ENCODE measurements around the gene ASIC2.
A peak's percentile ranks its signal among the peaks of the same experiment; 100 is the strongest.
"Not testable (repeated sequence)": the region's sequence is repeated elsewhere in the genome, so short reads cannot be mapped to it uniquely, and the experiment has no call there.

The ASIC2 gene

GRCh38 chr17:33015716-33016346 lies 277.3 kb downstream of the ASIC2 start:
- peak; percentile 61 for DNase-seq

- peak; percentile 61 for DNase-seq
These were observed 278.3 kb downstream of the ASIC2 start for GRCh38 chr17:33014751-33015150.

GRCh38 chr17:33013596-33014375 lies 279.3 kb downstream of the ASIC2 start:
- DNase-seq: peak; percentile 54

- DNase-seq: peak; percentile 91
These were observed 280.5 kb downstream of the ASIC2 start for GRCh38 chr17:33012522-33013033.

GRCh38 chr17:33009636-33010035 lies 283.5 kb downstream of the ASIC2 start:
- DNase-seq: peak; percentile 40

GRCh38 chr17:33007186-33007585 lies 285.9 kb downstream of the ASIC2 start:
- DNase-seq: no peak

- no peak for DNase-seq
These were observed 290.8 kb downstream of the ASIC2 start for GRCh38 chr17:33002246-33002645.

- DNase-seq: peak; percentile 90
These were observed 294.2 kb downstream of the ASIC2 start for GRCh38 chr17:32998887-32999228.

GRCh38 chr17:32998111-32998886 lies 294.8 kb downstream of the ASIC2 start:
- peak; percentile 94 for DNase-seq

- no peak for DNase-seq
These were observed 297.6 kb downstream of the ASIC2 start for GRCh38 chr17:32995416-32996045.

GRCh38 chr17:32993977-32994376 lies 299.1 kb downstream of the ASIC2 start:
- DNase-seq: no peak

GRCh38 chr17:32992321-32993033 lies 300.6 kb downstream of the ASIC2 start:
- DNase-seq: no peak

- no peak for DNase-seq
These were observed 304.5 kb downstream of the ASIC2 start for GRCh38 chr17:32988481-32989101.

- not testable (repeated sequence) for DNase-seq
These were observed 305.2 kb downstream of the ASIC2 start for GRCh38 chr17:32987868-32988267.

GRCh38 chr17:32987453-32987805 lies 305.7 kb downstream of the ASIC2 start:
- not testable (repeated sequence) for DNase-seq

- no peak for DNase-seq
These were observed 307.9 kb downstream of the ASIC2 start for GRCh38 chr17:32985050-32985756.

- not testable (repeated sequence) for DNase-seq
These were observed 311.5 kb downstream of the ASIC2 start for GRCh38 chr17:32981611-32982010.

- DNase-seq: no peak
These were observed 312.9 kb downstream of the ASIC2 start for GRCh38 chr17:32980230-32980629.

- no peak for DNase-seq
These were observed 316.5 kb downstream of the ASIC2 start for GRCh38 chr17:32976605-32977004.

- DNase-seq: no peak
These were observed 317.0 kb downstream of the ASIC2 start for GRCh38 chr17:32976131-32976530.

- DNase-seq: no peak
These were observed 321.9 kb downstream of the ASIC2 start for GRCh38 chr17:32971171-32971570.

Data from islet precursor cell (in vitro differentiated cells).